GM12872 (cell line): ENCODE measurements around the gene PRICKLE1.

Experiments
- TF ChIP-seq, protein P1 (sequence below): IDR thresholded peaks from 3 replicates; pipeline ENCODE4 v1.5.1; 2011; ENCODE audit warnings: low read depth, mild to moderate bottlenecking, low read length, moderate library complexity; ENCODE audit not compliant: insufficient read depth

The PRICKLE1 gene

DNA sequence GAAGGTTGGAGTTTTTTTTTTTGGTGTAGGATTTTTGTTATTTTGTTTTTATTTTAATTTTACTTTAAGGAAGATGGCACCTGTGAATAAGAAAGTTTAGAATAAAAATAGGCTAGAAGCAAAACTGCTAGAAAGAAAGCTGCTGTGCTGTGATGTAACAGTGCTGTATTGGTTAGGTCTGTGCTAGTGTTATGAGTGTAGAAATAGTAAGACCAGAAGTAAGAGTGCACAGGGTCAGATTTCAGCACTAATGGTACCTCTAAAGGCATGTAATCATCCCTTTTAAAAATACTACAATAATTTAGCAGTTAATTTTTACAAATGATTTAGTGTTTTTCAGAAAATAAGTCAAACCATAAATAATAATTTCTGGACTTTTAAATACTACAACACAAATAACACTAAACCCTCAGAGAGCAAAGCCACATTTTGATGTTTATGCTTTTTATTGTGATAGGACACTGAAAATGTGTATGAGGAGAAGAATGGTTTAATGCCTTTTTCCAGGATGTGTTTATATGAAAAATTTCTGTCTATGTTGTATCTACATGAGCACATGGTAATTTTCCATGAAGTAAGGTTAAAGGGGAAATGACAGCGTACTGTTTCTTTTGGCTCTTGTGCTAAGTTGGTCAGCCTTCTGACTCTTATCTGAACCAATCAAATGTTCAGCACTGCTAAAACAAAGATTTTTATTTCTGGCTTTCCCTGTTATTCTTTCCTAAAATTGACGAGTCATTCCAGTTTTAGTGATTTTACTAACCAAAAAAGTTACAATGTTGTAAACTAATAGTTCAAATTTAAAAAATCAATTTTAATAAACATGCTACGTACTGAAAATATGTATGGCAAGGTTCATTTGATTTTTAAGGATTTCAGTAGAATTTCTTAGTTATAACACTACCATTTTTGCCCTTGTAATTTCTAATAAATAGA, 167.4 kb downstream of the PRICKLE1 start:
- TF ChIP-seq, protein P1, sequence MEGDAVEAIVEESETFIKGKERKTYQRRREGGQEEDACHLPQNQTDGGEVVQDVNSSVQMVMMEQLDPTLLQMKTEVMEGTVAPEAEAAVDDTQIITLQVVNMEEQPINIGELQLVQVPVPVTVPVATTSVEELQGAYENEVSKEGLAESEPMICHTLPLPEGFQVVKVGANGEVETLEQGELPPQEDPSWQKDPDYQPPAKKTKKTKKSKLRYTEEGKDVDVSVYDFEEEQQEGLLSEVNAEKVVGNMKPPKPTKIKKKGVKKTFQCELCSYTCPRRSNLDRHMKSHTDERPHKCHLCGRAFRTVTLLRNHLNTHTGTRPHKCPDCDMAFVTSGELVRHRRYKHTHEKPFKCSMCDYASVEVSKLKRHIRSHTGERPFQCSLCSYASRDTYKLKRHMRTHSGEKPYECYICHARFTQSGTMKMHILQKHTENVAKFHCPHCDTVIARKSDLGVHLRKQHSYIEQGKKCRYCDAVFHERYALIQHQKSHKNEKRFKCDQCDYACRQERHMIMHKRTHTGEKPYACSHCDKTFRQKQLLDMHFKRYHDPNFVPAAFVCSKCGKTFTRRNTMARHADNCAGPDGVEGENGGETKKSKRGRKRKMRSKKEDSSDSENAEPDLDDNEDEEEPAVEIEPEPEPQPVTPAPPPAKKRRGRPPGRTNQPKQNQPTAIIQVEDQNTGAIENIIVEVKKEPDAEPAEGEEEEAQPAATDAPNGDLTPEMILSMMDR, result no peak

DNA sequence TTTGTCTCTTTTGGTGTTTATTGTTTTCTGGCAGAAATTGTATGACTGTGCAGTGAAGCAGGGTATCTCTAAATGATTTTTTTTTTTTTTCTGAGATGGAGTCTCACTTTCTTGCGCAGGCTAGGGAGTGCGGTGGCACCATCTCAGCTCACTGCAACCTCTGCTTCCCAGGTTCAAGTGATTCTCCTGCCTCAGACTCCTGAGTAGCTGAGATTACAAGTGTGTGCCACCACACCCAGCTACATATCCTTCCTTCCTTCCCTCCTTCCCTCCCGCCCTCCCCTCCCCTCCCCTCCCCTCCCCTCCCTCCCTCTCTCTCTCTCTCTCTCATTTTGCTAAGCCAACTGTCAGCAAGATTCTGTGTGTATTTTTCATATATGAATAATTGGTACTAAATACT, 169.2 kb downstream of the PRICKLE1 start:
- TF ChIP-seq, protein P1, result no peak

DNA sequence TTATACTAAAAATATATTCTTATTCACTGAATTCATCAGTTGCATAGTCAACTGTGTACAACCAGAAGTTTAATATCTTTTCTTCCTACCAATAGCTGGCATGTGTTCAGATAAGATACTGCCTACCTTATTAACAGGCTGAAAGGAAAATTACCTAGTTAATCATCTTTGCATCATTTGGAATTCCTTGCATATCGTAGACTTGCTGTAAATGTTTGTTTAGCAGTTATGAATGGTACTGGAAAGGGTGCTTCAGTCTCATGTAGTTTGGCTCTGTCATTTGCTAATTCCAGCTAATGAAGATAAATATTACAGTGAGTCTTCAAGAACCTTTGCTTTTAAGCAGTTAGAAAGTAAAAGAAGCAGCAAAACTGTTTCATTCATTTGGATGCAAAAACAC, 179.2 kb downstream of the PRICKLE1 start:
- TF ChIP-seq, protein P1, result no peak

DNA sequence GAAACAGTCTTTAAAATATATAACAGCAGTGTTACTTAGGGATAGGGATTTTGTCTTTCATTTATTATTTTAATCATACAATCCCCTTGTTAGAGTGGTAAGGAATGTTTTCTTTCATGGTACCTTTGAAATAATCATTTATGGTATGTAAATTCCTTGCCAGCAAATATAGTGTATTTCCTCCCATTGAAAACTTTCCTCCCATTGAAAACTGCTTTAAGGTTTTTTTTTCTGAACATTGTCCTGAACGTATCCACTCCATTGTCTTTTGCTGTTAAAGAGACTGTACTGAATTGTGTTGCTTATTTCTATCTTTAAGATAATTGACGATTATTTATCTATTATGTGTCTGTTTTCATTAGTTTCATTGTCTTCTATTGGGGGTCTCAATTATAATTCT, 180.1 kb downstream of the PRICKLE1 start:
- TF ChIP-seq, protein P1, result no peak

DNA sequence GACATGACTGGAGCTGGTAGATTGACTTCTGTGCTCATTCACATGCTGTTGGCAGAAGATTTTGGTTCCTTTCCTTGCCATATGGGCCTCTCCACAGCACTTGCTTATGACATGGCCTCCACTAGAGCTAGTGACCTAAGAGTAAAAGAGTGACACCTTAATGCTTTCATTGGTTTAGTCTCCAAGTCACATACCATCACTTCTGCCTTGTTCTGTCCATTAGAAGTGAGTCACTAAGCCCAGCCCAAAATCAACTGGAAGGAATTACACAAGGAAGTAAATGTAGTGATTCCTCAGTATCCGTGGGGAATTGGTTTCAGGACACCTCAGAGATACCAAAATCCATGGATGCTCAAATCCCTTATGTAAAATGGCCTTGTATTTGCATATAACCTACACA, 182.2 kb downstream of the PRICKLE1 start:
- TF ChIP-seq, protein P1, result no peak
